A172 (cell line): Measurements from ENCODE around the gene C1orf167. TPM values are rescaled to one million over a fixed set of nuclear protein-coding genes. Genes with fewer than 3 reads are reported as not detected.
A peak's percentile ranks its signal among the peaks of the same experiment; 100 is the strongest.

Experiments used
- DNase-seq: peaks from one replicate; pipeline ENCODE4 v3.0.0-alpha.2; 2015; ENCODE audit warnings: low spot score
- total RNA-seq: library from RNA; depleted of rRNA; stranded (reverse); fragments of >200 nt; shearing (Covaris generic); gene quantifications from 2 replicates; pipeline ENCODE4 v1.2.3, GENCODE V29; 2014; rRNA removed

Gene C1orf167
- total RNA-seq, 1 experiment from 2014 or later, result not detected

DNA sequence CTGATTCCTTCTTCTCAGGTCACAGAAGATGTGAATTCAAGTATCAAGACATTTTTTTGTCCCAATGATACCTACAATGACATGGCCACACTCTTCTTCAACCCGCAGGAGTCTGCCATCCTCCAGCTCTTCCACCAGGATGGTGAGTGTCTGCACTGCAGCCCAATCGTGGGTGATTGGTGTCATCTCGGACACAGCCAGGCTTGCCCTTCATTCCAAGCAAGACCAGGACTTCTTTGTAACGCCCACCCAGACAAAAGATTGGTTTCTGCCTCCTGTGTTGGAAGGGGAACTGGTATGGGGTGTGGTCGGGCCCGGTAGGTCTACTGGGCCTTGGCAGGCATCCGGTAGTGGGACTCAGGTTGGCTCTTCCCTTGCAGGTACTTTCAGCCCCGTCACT is 71.5 kb downstream of the C1orf167 start:
- no peak for DNase-seq

DNA sequence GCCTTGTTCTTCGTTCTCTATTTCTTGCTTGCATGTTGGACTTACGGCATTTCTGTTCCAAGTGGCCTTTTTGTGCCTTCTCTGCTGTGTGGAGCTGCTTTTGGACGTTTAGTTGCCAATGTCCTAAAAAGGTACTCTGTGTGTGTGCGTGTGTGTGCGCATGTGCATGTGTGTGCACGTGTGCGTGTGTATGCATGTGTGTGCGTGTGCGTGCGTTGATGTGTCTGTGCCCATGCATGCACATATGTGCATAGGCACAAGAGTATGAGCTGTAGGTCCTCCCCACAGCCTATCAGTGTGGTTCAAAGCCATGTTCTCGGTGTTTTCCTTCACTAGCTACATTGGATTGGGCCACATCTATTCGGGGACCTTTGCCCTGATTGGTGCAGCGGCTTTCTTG is 71.9 kb downstream of the C1orf167 start:
- no peak for DNase-seq

DNA sequence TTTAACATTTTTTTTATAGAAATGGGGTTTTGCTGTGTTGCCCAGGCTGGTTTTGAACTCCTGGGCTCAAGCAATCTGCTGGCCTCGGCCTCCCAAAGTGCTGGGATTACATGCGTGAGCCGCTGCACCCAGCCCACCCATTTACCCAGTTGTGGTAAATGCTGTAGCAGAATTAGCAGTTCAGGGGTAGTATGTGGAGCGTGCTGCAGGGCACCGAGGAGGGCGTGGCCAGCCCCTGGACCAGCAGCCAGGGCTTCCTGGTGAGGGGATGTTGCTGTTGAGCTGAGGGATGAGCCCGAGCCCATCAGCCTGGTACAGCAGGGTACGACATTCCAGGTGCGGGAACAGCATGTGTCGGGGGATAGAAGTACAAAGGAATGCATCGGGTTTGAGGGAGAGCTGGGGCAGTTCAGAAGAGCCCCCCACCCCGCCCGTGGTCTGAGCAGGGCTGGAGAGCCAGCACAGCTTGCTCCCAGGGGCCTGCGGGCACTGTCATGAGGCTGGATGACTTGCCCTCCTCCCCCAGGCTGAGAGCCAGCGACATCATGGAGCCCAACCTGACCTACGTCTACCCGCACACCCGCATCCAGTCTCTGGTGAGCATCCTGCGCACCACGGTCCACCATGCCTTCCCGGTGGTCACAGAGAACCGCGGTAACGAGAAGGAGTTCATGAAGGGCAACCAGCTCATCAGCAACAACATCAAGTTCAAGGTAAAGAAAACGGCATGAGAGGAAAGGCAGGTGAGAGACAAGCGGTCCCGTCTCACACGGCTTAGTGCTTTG is 73.6 kb downstream of the C1orf167 start:
- DNase-seq, result no peak

DNA sequence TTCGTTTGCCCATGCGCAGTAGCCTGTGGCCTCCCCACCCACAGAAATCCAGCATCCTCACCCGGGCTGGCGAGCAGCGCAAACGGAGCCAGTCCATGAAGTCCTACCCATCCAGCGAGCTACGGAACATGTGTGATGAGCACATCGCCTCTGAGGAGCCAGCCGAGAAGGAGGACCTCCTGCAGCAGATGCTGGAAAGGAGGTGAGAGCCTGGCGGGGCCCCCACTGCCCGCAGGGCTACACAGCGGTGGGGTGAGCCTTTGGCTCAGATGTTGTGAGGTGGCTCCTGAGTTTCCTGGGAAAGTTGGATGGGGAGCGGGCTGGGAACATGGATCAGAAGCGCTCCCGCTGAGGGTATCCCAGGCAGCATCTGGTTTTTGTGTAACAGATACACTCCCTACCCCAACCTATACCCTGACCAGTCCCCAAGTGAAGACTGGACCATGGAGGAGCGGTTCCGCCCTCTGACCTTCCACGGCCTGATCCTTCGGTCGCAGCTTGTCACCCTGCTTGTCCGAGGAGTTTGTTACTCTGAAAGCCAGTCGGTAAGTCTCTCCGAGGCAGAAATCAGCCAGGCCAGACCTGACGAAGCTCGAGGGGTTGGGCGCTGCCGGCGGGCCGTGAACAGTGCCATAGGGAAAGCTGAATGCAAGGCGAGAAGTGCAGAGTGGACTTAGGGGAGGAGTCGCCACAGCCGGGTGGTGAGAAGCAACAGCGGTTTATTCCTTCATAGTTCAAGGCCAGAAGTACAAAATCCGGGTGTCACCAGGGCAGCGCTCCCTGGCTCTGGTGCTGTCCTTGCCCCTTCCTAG is 75.2 kb downstream of the C1orf167 start:
- DNase-seq, result no peak

DNA sequence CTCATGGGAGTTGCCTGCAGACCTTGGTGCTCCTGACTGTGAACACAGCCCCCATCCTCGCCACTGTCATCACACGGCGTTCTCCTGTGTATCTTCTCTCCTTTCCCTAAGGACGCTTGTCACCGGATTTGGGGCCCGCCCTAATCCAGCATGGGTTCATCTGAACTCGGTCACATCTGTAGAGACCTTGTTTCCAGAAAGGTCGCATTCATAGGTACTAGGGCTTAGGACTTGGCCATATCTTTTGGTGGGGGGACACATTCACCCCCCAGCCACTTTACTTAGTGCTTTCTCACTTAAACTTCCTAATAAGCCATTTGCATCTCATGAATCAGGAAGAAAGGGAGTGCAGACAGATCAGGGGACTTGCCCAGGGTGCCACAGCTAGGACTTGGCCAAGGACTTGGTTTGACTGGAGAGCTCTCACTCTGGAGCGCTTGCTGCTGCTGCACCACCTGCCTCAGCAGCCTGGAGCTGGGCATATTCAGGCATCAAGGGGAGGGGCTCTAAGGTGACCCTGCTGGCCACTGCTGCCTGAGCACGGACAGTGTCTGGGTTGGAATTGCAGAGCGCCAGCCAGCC is 75.9 kb downstream of the C1orf167 start:
- no peak for DNase-seq

DNA sequence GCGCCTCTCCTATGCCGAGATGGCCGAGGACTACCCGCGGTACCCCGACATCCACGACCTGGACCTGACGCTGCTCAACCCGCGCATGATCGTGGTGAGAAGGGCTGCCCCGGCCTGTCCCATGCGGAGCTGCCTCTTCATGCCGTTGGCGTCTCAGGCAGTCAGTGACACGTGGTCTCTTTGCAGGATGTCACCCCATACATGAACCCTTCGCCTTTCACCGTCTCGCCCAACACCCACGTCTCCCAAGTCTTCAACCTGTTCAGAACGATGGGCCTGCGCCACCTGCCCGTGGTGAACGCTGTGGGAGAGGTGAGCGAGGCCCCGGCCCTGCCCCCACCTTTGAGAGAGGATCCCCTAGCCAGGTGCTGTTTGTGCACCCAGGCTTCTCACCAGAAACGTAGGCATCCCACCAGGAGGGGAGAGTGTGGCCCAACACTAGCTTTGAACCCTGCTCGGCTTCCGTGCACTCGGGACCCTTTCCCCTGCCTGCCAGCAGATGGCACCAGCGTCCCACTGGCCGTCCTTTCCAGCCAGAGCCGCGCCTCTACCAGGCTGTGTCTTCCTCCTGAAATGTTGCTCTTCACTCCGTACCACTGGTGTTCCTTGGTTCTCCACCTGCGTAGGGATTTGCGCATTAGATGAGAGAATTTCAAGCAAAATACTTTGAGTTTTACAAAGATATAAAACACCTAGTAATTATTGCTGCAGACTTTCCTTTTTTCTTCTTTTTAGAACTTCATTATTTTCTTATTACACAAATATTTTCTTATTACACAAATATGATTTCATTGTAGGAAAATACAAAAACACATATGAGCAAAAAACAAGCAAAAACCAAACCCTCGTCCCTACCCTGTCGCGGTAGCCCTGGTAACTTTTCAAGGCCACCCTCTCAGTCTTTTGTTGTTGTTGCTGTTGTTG is 76.6 kb downstream of the C1orf167 start:
- DNase-seq, result peak; percentile 26

Other genes starting within 250 kb of the C1orf167 start
- 1.3 and 1.9 TPM in 2 replicates for gene FBXO2, start 107.8 kb upstream of the C1orf167 start, total RNA-seq
- gene FBXO44, start 107.3 kb upstream of the C1orf167 start, total RNA-seq, result 17.6 and 18.5 TPM in 2 replicates
- gene FBXO6, start 98.0 kb upstream of the C1orf167 start, total RNA-seq, result not detected in 2 replicates
- gene MAD2L2, start 81.0 kb upstream of the C1orf167 start, total RNA-seq, result 70.3 and 72.0 TPM in 2 replicates
- 4.0 and 7.0 TPM in 2 replicates for gene DRAXIN, start 70.5 kb upstream of the C1orf167 start, total RNA-seq
- gene AGTRAP, start 26.1 kb upstream of the C1orf167 start, total RNA-seq, result 36.5 and 41.7 TPM in 2 replicates
- gene MTHFR, start 43.8 kb downstream of the C1orf167 start, total RNA-seq, result 3.5 and 4.6 TPM in 2 replicates
- 1.3 and 4.1 TPM in 2 replicates for gene CLCN6, start 44.0 kb downstream of the C1orf167 start, total RNA-seq
- gene NPPA, start 85.6 kb downstream of the C1orf167 start, total RNA-seq, result not detected in 2 replicates
- 6.5 and 12.8 TPM in 2 replicates for gene NPPB, start 96.8 kb downstream of the C1orf167 start, total RNA-seq
- gene KIAA2013, start 164.2 kb downstream of the C1orf167 start, total RNA-seq, result 37.5 and 42.5 TPM in 2 replicates
- gene PLOD1, start 172.5 kb downstream of the C1orf167 start, total RNA-seq, result 58.0 and 68.4 TPM in 2 replicates
- gene MFN2, start 218.3 kb downstream of the C1orf167 start, total RNA-seq, result 51.1 and 52.2 TPM in 2 replicates